ENCODE measurements around the gene SLC15A4.
A peak's percentile ranks its signal among the peaks of the same experiment; 100 is the strongest.

The SLC15A4 gene

DNA sequence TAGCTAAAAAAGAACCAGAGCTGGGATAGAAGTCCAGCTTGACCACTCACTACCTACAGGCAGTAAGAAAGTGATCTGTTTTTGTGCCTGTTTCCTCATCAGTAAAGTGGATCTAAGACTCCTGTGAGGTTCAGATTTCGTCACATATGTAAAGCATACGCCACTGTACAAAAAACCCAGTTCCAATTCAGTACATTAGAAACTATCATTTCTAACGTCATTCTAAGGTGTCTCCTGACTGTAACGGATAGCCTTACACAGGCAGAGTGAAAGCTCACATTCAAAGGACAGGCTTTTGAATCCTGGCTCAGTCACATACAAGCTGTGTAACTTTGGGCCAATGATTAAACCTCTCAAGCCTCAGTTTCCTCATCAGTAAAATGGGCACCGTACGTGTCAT, 3.5 kb downstream of the SLC15A4 start:
- Histone ChIP-seq H3K9ac (ENCODE audit: low read depth, low read length) (no peak overlapping the region), H3K4me3 (ENCODE audit: low read depth, low read length) (no peak overlapping the region), H3K4me1 (ENCODE audit: control insufficient read depth, insufficient read depth, low read length) (peaks cover 25% of the 10 kb centered on the region), H3K27me3 (ENCODE audit: control insufficient read depth, insufficient read depth, low read length) (no peaks in the 10 kb centered on the region), H3K36me3 (ENCODE audit: control insufficient read depth, insufficient read depth, low read length) (peaks cover 13% of the 10 kb centered on the region), H3K27ac (ENCODE audit: low read depth, low read length) (peak overlapping the region; percentile 17), H3K9me3 (ENCODE audit: control insufficient read depth, insufficient read depth, low read length) (no peaks in the 10 kb centered on the region)

DNA sequence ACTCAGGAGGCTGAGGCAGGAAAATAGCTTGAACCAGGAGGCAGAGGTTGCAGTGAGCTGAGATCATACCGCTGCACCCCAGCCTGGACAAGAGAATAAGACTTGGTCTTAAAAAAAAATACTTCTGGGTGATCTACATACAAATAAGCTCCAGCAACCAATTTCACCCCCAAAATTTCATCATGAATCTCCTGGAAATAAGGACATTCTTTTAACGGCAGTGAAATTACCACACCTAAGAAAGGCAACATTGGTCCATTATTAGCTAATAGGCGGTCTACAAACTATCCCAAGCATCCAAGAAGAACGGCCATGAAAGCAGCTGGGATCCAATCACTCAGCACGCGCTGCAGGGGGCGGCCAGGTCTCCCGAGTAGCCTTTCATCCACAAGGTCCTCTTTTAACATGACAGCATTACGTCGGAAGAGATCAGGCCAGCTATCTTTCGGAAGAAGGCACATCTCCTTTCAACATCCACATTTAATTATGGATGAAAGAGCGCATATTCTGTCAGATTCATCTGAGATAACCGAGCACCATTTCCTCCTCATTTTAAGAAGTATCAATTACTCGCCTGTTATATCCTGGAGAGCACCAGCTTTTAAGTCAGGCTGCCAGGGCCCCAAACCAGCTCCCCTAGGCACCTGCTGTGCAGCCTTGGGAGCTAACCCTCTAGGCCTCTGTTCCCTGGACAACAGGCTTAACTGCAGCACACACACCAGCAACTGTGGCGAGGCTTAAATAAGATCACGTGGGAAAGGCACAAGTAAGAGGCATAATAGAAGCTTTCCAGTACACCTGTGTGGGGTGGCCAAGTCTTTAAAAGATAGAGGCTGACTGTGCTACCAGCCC, 4.2 kb downstream of the SLC15A4 start:
- Histone ChIP-seq H3K27ac (ENCODE audit: low read depth, low read length) (peak overlapping the region; percentile 17), H3K9ac (ENCODE audit: low read depth, low read length) (no peak overlapping the region), H3K36me3 (ENCODE audit: control insufficient read depth, insufficient read depth, low read length) (peaks cover 19% of the 10 kb centered on the region), H3K4me1 (ENCODE audit: control insufficient read depth, insufficient read depth, low read length) (peaks cover 25% of the 10 kb centered on the region), H3K27me3 (ENCODE audit: control insufficient read depth, insufficient read depth, low read length) (no peaks in the 10 kb centered on the region), H3K4me3 (ENCODE audit: low read depth, low read length) (no peak overlapping the region), H3K9me3 (ENCODE audit: control insufficient read depth, insufficient read depth, low read length) (no peaks in the 10 kb centered on the region)

DNA sequence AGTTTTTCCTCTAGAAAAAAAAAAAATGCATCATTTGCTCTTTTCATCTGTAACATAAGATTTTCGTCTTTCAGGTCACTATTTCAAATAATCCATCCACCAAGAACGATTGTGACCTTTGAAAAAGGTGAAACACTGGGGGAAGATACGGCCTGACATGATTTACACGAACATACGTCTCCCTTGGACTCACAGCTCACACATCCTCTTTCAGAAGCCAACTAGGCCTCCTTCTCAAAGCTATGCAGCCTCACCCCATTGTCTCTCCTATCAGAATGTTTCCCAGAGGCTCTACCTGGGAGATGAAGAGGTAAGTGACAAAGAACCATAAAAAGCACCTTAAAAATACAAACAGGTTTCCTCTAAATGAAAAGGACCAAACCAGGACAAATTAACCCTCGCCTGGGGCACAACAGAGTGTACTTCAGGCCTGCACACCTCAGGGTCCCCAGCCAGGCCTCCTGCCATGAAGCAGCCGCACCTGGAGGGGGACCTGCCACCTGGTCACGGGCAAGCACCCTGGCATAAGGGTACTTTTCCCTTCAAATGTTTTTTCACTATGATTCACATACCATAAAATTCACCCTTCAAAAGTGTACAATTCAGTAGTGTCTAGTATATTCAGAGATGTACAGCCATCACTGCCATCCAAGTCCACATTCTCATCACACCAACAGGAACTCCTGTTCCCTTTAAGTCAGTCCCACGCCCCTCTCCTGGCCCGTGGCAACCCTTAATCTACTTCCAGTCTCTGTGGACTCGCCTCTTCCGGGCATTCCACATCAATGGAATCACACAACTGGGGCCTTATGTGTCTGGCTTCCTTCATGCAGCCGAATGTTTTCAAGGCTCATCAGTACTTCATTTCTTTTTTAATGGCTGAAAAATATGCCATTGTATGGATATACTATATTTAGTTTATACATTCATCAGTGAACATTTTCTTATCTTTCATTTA, 5.4 kb downstream of the SLC15A4 start:
- H3K27me3 ChIP-seq (ENCODE audit: control insufficient read depth, insufficient read depth, low read length): no peaks in the 10 kb centered on the region

DNA sequence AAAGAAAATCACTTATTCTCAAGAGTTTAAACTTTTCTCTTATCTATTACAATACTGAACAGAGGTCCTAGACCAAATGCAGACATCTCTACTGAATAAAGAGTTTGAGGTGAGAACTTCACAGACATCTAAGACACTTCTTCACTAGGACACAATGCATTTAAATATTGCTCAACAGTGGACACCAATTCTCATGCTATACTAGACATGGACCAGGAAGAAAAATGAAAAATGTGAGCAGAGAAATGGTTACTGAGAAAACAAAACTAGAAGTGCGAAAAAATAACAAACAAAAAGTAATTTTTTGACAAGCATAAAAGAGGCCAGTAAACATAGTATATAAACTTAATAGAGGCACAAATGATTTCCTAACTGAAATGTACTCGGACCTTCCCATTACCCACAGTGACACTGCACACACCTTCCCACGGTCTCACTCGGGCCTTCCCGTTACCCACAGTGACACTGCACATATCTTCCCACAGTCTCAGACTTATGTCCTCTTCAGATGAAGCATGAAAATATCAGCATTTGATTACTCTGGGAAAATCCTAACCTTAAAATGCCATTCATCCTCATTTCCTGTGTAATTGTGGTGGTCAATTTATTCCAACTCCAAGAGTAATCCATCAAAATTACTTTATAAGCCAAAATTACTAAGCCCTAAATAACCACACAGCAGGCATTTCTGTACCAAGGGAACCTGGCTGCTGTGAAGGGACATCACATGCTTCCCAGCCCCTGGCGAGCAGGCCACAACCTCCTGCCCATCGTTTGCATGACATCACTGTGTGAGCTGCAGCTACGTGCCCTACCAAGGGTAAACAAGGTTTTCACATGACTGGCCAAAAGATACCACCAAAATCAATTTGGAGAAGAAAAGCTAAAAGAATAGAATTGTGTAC, 6.4 kb downstream of the SLC15A4 start:
- Histone ChIP-seq H3K4me3 (ENCODE audit: low read depth, low read length) (no peak overlapping the region), H3K36me3 (ENCODE audit: control insufficient read depth, insufficient read depth, low read length) (peaks cover 40% of the 10 kb centered on the region), H3K4me1 (ENCODE audit: control insufficient read depth, insufficient read depth, low read length) (peaks cover 25% of the 10 kb centered on the region), H3K27ac (ENCODE audit: low read depth, low read length) (no peak overlapping the region), H3K27me3 (ENCODE audit: control insufficient read depth, insufficient read depth, low read length) (no peaks in the 10 kb centered on the region), H3K9ac (ENCODE audit: low read depth, low read length) (no peak overlapping the region), H3K9me3 (ENCODE audit: control insufficient read depth, insufficient read depth, low read length) (no peaks in the 10 kb centered on the region)

More for the DNA sequence above, 5.4 kb downstream of the SLC15A4 start:
- Histone ChIP-seq H3K9ac (ENCODE audit: low read depth, low read length) (no peak overlapping the region), H3K4me1 (ENCODE audit: control insufficient read depth, insufficient read depth, low read length) (peaks cover 25% of the 10 kb centered on the region), H3K36me3 (ENCODE audit: control insufficient read depth, insufficient read depth, low read length) (peaks cover 31% of the 10 kb centered on the region), H3K27ac (ENCODE audit: low read depth, low read length) (no peak overlapping the region), H3K4me3 (ENCODE audit: low read depth, low read length) (no peak overlapping the region), H3K9me3 (ENCODE audit: control insufficient read depth, insufficient read depth, low read length) (no peaks in the 10 kb centered on the region)

DNA sequence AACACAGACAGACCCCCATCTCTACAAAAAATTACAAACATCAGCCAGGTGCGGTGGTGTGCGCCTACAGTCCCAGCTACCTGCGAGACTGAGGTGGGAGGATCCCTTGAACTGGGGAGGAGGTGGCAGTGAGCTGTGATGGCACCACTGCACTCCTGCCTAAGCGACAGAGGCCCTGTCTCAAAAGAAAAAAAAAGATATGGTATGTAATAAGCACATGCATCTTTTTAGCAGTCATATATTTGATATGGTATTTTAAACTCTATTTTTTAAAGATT, 7.2 kb downstream of the SLC15A4 start:
- Histone ChIP-seq H3K36me3 (ENCODE audit: control insufficient read depth, insufficient read depth, low read length) (peaks cover 44% of the 10 kb centered on the region), H3K9me3 (ENCODE audit: control insufficient read depth, insufficient read depth, low read length) (no peaks in the 10 kb centered on the region), H3K27ac (ENCODE audit: low read depth, low read length) (no peak overlapping the region), H3K4me1 (ENCODE audit: control insufficient read depth, insufficient read depth, low read length) (peaks cover 30% of the 10 kb centered on the region), H3K9ac (ENCODE audit: low read depth, low read length) (no peak overlapping the region), H3K4me3 (ENCODE audit: low read depth, low read length) (no peak overlapping the region), H3K27me3 (ENCODE audit: control insufficient read depth, insufficient read depth, low read length) (no peaks in the 10 kb centered on the region)

DNA sequence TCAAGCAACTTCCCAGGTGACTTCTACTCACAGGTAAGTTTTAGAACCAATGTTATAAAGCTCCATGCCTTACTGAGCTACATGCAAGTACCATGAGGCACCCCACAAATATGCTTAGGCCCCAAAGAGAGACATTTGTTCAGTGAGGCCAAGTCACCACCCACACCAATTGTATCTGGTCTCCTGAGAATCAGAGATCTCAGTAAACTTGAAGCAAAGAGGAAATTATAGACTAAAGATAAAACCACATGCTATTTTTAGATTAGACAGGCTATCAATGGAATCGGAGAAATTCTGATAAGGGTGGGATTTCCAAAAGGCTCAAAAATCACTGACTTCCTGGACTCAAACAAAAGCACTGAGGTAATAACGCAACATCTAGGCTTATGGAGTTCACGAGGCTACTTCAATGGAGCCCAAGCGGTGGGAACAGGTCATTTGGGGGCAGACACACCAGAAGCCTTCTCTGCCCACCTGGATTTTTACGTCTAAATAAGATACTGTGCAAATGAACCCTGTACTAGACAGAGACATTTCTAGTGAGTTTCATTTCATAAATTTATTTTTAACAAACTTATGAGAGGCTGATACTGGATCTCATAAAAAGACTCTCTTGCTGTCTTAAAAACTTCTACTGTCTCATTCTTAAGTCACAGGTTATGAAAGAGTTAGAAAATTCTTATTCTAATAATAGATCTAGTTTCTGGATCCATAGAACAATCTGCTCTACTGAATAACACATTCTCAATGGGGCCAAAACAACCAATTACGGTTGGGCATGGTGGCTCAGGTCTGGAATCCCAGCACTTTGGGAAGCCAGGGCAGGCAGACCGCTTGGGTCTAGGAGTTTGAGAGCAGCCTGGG, 7.7 kb downstream of the SLC15A4 start:
- H3K27ac ChIP-seq (ENCODE audit: low read depth, low read length): no peak overlapping the region
- peaks cover 41% of the 10 kb centered on the region for H3K36me3 ChIP-seq (ENCODE audit: control insufficient read depth, insufficient read depth, low read length)
- no peaks in the 10 kb centered on the region for H3K9me3 ChIP-seq (ENCODE audit: control insufficient read depth, insufficient read depth, low read length)
- peaks cover 33% of the 10 kb centered on the region for H3K4me1 ChIP-seq (ENCODE audit: control insufficient read depth, insufficient read depth, low read length)
- no peak overlapping the region for H3K9ac ChIP-seq (ENCODE audit: low read depth, low read length)
- H3K27me3 ChIP-seq (ENCODE audit: control insufficient read depth, insufficient read depth, low read length): no peaks in the 10 kb centered on the region
- H3K4me3 ChIP-seq (ENCODE audit: low read depth, low read length): no peak overlapping the region

DNA sequence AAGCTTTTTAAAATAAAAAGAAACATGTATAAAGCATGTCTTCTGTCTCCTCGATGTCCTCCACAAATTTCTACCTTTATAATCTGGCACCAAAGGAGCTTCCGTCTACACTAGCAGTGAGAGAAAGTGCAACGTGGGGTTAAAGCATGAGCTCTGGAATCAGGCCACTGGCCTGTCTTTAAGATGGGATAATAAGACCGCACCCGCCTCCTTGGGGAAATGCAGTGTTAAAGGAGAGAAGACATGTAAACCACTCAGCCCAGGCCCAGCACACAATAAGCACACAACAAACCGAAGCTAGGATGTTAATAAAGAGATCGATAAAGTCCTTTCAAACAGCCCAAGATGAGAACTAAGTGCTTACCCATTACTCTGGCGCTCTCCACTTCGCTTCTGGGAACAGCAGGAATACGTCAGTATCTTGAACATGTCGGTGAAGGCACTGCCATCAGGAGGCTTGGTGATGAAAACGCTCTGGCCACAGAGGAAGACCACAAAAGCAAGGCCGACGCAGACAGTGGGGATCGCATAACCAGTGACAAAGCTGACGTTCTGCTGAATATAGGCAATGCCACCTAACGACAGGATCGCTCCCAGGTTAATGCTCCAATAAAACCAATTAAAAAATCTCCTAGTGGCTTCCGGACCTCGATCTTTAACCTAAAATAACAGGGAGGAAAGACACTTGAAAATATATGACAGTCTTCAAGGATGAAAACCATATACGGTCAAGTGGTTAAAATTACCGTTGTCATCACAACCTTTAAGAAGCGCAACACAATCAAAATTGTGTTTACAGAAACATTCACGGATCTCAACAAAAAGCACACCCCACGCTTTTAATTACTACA, 9.1 kb downstream of the SLC15A4 start:
- Histone ChIP-seq H3K9me3 (ENCODE audit: control insufficient read depth, insufficient read depth, low read length) (no peaks in the 10 kb centered on the region), H3K9ac (ENCODE audit: low read depth, low read length) (no peak overlapping the region), H3K36me3 (ENCODE audit: control insufficient read depth, insufficient read depth, low read length) (peaks cover 40% of the 10 kb centered on the region), H3K27me3 (ENCODE audit: control insufficient read depth, insufficient read depth, low read length) (no peaks in the 10 kb centered on the region), H3K4me3 (ENCODE audit: low read depth, low read length) (no peak overlapping the region), H3K27ac (ENCODE audit: low read depth, low read length) (no peak overlapping the region), H3K4me1 (ENCODE audit: control insufficient read depth, insufficient read depth, low read length) (peaks cover 22% of the 10 kb centered on the region)

DNA sequence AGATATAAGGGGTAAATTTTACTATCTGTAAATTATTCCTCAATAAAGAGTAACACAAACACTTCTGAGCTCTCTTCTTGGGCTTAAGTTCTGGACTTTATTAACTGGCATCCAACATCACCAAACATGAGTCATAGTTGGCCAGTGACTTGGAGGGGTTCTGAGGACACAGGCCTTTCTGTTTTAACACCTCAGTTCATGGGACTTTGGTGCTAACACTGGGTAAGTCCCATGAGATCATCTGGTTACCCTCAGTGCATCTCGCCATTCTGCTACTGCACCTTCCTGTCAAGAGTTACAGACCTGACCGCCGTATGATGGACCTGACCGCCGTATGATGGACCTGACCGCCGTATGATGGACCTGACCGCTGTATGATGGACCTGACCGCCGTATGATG, 9.9 kb downstream of the SLC15A4 start:
- Histone ChIP-seq H3K27ac (ENCODE audit: low read depth, low read length) (no peak overlapping the region), H3K9ac (ENCODE audit: low read depth, low read length) (no peak overlapping the region), H3K27me3 (ENCODE audit: control insufficient read depth, insufficient read depth, low read length) (no peaks in the 10 kb centered on the region), H3K9me3 (ENCODE audit: control insufficient read depth, insufficient read depth, low read length) (no peaks in the 10 kb centered on the region), H3K36me3 (ENCODE audit: control insufficient read depth, insufficient read depth, low read length) (peaks cover 47% of the 10 kb centered on the region), H3K4me1 (ENCODE audit: control insufficient read depth, insufficient read depth, low read length) (peaks cover 20% of the 10 kb centered on the region), H3K4me3 (ENCODE audit: low read depth, low read length) (no peak overlapping the region)

DNA sequence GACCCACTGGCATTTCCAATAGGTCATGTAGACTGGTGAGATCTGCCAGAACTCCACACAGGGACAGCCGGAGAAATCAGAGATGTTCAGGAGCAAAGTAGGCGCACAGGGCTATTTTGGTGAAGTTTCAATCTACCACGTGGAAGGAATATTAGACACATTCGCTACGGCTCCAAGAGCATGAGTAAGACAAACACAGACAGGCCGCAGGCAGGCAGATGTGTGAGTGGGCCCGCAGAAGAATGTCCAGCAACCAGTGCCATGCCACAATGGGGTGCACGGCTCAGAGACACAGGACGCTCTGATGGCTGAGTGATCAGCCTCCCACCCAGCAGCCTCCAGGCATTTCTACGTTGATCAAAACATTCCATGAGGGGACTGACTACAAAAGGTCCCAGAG, 10.4 kb downstream of the SLC15A4 start:
- Histone ChIP-seq H3K4me3 (ENCODE audit: low read depth, low read length) (no peak overlapping the region), H3K27ac (ENCODE audit: low read depth, low read length) (no peak overlapping the region), H3K27me3 (ENCODE audit: control insufficient read depth, insufficient read depth, low read length) (no peaks in the 10 kb centered on the region), H3K4me1 (ENCODE audit: control insufficient read depth, insufficient read depth, low read length) (peaks cover 20% of the 10 kb centered on the region), H3K9ac (ENCODE audit: low read depth, low read length) (no peak overlapping the region), H3K36me3 (ENCODE audit: control insufficient read depth, insufficient read depth, low read length) (peaks cover 52% of the 10 kb centered on the region), H3K9me3 (ENCODE audit: control insufficient read depth, insufficient read depth, low read length) (no peaks in the 10 kb centered on the region)
